HG02884 (cell line): ENCODE data around the gene ANO6.

Experiments used
- ATAC-seq: cut with Tn5 transposase; IDR thresholded peaks from one replicate; pipeline ENCODE4 v1.9.1; 2021; ENCODE audit warnings: mild to moderate bottlenecking, moderate library complexity; ENCODE audit not compliant: unreplicated experiment

ANO6 gene

GRCh38 chr12:45276154-45276755, 60.4 kb downstream of the ANO6 start:
- ATAC-seq, result no peak

- no peak for ATAC-seq
Measured at GRCh38 chr12:45278447-45278846, 62.6 kb downstream of the ANO6 start.

- no peak for ATAC-seq
Measured at GRCh38 chr12:45279931-45280830, 64.3 kb downstream of the ANO6 start.

GRCh38 chr12:45281994-45282393, 66.1 kb downstream of the ANO6 start:
- no peak for ATAC-seq

GRCh38 chr12:45282411-45282810, 66.5 kb downstream of the ANO6 start:
- ATAC-seq, result no peak

- no peak for ATAC-seq
Measured at GRCh38 chr12:45284096-45284901, 68.4 kb downstream of the ANO6 start.

GRCh38 chr12:45285717-45286116, 69.8 kb downstream of the ANO6 start:
- no peak for ATAC-seq

GRCh38 chr12:45286621-45287020, 70.7 kb downstream of the ANO6 start:
- ATAC-seq, result no peak

- peak; percentile 57 for ATAC-seq
Measured at GRCh38 chr12:45289245-45290215, 73.6 kb downstream of the ANO6 start.

GRCh38 chr12:45290216-45290605, 74.3 kb downstream of the ANO6 start:
- ATAC-seq, result no peak

GRCh38 chr12:45291518-45291917, 75.6 kb downstream of the ANO6 start:
- ATAC-seq, result no peak

GRCh38 chr12:45292486-45293195, 76.7 kb downstream of the ANO6 start:
- no peak for ATAC-seq

GRCh38 chr12:45294906-45295305, 79.0 kb downstream of the ANO6 start:
- ATAC-seq, result no peak

GRCh38 chr12:45296046-45296586, 80.2 kb downstream of the ANO6 start:
- ATAC-seq, result no peak

GRCh38 chr12:45298047-45298446, 82.2 kb downstream of the ANO6 start:
- no peak for ATAC-seq

GRCh38 chr12:45298721-45299692, 83.1 kb downstream of the ANO6 start:
- no peak for ATAC-seq

GRCh38 chr12:45302621-45303369, 86.9 kb downstream of the ANO6 start:
- no peak for ATAC-seq

- ATAC-seq, result no peak
Measured at GRCh38 chr12:45303945-45304344, 88.0 kb downstream of the ANO6 start.
